Measurements from ENCODE around the gene ITGB4.
"Not testable (repeated sequence)": the region's sequence is repeated elsewhere in the genome, so short reads cannot be mapped to it uniquely, and the experiment has no call there.

The ITGB4 gene

DNA sequence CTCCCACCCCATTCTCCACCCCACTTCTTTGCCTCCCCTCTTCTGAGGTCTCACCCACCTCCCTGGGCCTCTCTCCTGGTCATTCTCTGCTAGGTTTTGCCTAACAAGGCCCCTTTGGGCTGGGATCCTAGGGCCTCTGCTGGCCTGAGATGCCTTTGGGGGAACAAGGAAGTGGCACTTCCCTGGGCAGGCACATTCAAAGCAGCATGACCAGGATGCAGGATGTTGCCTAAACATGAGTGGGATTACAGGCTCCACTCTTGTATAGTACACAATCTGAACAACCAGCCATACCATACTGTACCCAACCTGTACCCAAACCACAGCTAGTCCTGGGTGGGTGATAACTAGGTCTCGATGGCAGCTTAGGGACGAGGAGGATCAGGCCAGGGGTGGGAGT lies 34.7 kb downstream of the ITGB4 start:
- H3K9me3 ChIP-seq (replicated peaks in 1 of 11), result no peaks in the 10 kb centered on the region
- H3K9ac ChIP-seq, result peak overlapping the region; percentile 19 to 53 (median 40); a peak in 18 of 22 replicates
- H3K4me2 ChIP-seq, result peak overlapping the region; percentile 54 to 97 (median 91)
- H3K4me1 ChIP-seq, result peaks cover 34 to 42% (median 39%) of the 10 kb centered on the region in 10 experiments
- no peak overlapping the region for H3K4me3 ChIP-seq
- TF ChIP-seq Cebpa-rat (IDR thresholded peaks at IDR 0.05), result no peak
- H4K20me1 ChIP-seq, result no peaks in the 10 kb centered on the region
- peaks cover 8 to 24% (median 12%) of the 10 kb centered on the region in 11 experiments; a peak in 16 of 22 replicates for H3K36me3 ChIP-seq
- H3K27me3 ChIP-seq, result no peaks in the 10 kb centered on the region
- peak overlapping the region in 9 of 11 experiments; percentile 19 to 72 (median 46); a peak in 15 of 22 replicates for H3K27ac ChIP-seq

DNA sequence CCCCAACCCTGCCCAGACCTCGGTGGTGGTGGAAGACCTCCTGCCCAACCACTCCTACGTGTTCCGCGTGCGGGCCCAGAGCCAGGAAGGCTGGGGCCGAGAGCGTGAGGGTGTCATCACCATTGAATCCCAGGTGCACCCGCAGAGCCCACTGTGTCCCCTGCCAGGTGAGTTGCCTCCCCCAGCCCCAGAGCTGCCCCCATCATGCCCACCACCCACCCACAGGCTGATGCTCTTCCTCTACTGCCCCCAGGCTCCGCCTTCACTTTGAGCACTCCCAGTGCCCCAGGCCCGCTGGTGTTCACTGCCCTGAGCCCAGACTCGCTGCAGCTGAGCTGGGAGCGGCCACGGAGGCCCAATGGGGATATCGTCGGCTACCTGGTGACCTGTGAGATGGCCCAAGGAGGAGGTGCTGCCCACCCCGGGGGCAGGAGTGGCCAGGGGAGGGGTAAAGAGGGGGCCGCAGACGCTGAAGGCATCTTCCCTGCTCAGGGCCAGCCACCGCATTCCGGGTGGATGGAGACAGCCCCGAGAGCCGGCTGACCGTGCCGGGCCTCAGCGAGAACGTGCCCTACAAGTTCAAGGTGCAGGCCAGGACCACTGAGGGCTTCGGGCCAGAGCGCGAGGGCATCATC lies 35.3 kb downstream of the ITGB4 start:
- H3K27me3 ChIP-seq, result no peaks in the 10 kb centered on the region
- H3K27ac ChIP-seq, result peak overlapping the region in 8 of 11 experiments; percentile 23 to 72 (median 49); a peak in 13 of 22 replicates
- H3K9ac ChIP-seq, result peak overlapping the region in 9 of 11 experiments; percentile 28 to 53 (median 40); a peak in 13 of 22 replicates
- H3K4me1 ChIP-seq, result peaks cover 34 to 42% (median 39%) of the 10 kb centered on the region in 10 experiments
- peaks cover 8 to 24% (median 12%) of the 10 kb centered on the region in 11 experiments; a peak in 16 of 22 replicates for H3K36me3 ChIP-seq
- TF ChIP-seq Cebpa-rat (IDR thresholded peaks at IDR 0.05), result no peak
- no peaks in the 10 kb centered on the region for H4K20me1 ChIP-seq
- H3K4me3 ChIP-seq, result no peak overlapping the region
- no peaks in the 10 kb centered on the region for H3K9me3 ChIP-seq (replicated peaks in 1 of 11)
- H3K4me2 ChIP-seq, result peak overlapping the region; percentile 54 to 97 (median 91); a peak in 19 of 22 replicates

DNA sequence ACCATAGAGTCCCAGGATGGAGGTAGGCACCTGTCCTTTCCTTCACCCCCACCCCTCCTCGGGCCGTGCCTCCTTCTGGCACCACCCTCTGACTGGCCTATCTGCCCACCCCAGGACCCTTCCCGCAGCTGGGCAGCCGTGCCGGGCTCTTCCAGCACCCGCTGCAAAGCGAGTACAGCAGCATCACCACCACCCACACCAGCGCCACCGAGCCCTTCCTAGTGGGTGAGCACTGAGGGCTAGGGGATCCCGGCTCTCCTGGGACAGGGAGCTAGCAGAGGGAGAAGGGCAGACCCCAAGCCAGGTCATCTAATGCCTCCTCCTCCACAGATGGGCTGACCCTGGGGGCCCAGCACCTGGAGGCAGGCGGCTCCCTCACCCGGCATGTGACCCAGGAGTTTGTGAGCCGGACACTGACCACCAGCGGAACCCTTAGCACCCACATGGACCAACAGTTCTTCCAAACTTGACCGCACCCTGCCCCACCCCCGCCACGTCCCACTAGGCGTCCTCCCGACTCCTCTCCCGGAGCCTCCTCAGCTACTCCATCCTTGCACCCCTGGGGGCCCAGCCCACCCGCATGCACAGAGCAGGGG lies 35.9 kb downstream of the ITGB4 start:
- Histone ChIP-seq H3K4me3 (no peak overlapping the region), H3K4me2 (peak overlapping the region in 5 of 11 experiments; percentile 87 to 97 (median 91); a peak in 7 of 22 replicates), H4K20me1 (no peaks in the 10 kb centered on the region), H3K36me3 (peaks cover 8 to 28% (median 12%) of the 10 kb centered on the region in 11 experiments; a peak in 16 of 22 replicates), H3K27ac (peak overlapping the region in 4 of 11 experiments; percentile 23 to 72 (median 62); a peak in 2 of 22 replicates), H3K27me3 (no peaks in the 10 kb centered on the region), H3K9me3 (replicated peaks in 1 of 11) (no peaks in the 10 kb centered on the region), H3K9ac (peak overlapping the region in 3 of 11 experiments; percentile 24 to 46 (median 28); a peak in 1 of 22 replicates), H3K4me1 (peaks cover 34 to 42% (median 39%) of the 10 kb centered on the region in 10 experiments)
- no peak for TF ChIP-seq Cebpa-rat (IDR thresholded peaks at IDR 0.05)

DNA sequence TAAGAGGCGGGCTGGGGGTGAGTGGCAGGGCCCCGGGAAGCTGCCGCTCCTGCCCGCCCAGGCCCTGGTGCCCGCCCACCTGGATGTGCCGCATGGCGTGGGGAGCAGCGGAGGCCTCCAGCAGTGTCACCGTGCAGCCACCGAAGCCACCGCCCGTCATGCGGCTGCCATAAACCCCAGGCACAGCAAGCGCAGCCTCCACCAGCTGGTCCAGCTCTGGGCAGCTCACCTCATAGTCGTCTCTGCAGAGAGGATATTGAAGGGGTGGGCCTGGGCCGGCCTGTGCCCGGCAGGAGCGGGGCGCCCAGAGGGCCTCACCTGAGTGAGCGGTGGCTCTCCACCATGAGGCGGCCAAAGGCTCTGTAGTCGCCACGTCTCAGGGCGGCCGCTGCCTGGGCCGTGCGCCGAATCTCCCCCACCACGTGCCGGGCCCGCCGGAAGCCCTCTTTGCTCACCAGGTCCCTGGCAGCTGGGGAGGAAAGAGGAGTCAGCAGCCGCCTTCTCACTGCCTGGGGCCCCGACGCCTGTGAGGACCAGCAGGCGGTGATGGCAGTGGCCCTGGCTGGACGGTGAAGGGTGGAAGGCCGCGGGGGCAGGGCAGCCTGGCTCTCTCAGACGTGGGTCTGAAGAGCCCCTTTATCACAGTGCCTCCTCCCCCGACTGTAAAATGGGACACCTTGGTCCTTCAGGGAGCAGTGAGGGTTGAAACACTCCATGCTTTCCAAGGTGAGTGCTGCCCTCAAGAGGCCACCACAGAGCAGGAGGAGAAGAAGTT lies 37.1 kb downstream of the ITGB4 start:
- H3K27ac ChIP-seq, result no peak overlapping the region
- H3K36me3 ChIP-seq, result peaks cover 8 to 32% (median 12%) of the 10 kb centered on the region in 11 experiments; a peak in 16 of 22 replicates
- TF ChIP-seq Cebpa-rat (IDR thresholded peaks at IDR 0.05), result no peak
- H3K27me3 ChIP-seq, result no peaks in the 10 kb centered on the region
- H3K4me1 ChIP-seq, result peaks cover 35 to 45% (median 40%) of the 10 kb centered on the region in 10 experiments
- no peak overlapping the region for H3K9ac ChIP-seq
- no peak overlapping the region for H3K4me3 ChIP-seq
- no peaks in the 10 kb centered on the region for H4K20me1 ChIP-seq
- H3K4me2 ChIP-seq, result no peak overlapping the region
- H3K9me3 ChIP-seq (replicated peaks in 1 of 11), result no peaks in the 10 kb centered on the region

DNA sequence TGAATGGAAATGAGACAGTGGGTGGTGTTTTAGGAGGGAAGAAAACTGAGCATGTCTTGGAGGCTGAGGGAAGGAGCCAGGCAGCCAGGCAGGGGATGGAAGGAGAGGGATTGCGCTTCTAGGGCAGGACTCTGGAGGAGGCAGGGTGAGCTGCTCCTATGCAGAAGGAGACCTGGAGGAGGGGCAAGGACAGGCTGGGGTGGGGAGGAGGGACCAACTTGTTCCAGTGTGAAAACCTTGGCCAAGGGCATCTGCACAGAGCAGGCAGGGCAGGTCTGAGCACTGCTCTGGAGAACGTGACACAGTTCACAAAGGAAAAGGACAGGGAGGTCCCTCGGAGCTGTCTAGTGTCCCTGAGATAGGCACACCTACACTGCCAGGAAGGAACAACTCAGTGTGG lies 38.2 kb downstream of the ITGB4 start:
- Histone ChIP-seq H3K9ac (peak overlapping the region in 1 of 11 experiments; percentile 4; a peak in 1 of 22 replicates), H4K20me1 (no peaks in the 10 kb centered on the region), H3K9me3 (replicated peaks in 1 of 11) (no peaks in the 10 kb centered on the region), H3K4me3 (no peak overlapping the region), H3K27me3 (no peaks in the 10 kb centered on the region), H3K4me2 (no peak overlapping the region), H3K36me3 (peaks cover 8 to 32% (median 12%) of the 10 kb centered on the region in 11 experiments; a peak in 16 of 22 replicates), H3K27ac (no peak overlapping the region), H3K4me1 (peaks cover 36 to 48% (median 42%) of the 10 kb centered on the region in 10 experiments)
- no peak for TF ChIP-seq Cebpa-rat (IDR thresholded peaks at IDR 0.05)

DNA sequence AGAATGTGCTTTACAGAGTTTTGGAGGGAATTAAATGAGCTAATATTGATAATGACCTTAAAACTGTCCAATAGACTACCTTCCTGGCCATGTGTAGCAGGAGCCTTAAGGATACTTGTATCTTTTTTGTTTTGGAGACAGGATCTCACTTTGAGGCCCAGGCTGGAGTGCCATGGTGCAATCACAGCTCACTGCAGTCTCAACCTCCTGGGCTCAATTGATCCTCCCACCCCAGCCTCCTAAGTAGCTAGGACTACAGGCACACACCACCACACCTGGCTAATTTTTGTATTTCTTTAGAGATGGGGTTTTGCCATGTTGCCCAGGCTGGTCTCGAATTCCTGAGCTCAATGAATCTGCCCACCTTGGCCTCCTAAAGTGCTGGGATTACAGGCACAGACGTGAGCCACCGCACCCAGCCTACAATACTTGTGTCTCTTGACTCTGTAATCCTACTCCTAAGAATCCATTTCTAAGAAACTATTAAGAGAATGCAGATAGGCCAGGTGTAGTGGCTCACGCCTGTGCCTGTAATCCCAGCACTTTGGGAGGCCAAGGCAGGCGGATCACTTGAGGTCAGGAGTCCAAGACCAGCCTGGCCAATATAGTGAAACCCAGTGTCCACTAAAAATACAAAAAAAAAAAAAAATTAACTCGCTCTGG lies 38.9 kb downstream of the ITGB4 start:
- Histone ChIP-seq H3K4me1 (peaks cover 34 to 41% (median 37%) of the 10 kb centered on the region in 10 experiments), H3K9ac (peak overlapping the region in 1 of 11 experiments; percentile 4; a peak in 1 of 22 replicates), H3K36me3 (peaks cover 8 to 32% (median 12%) of the 10 kb centered on the region in 11 experiments; a peak in 16 of 22 replicates)
- H3K27me3 ChIP-seq; H3K4me3 ChIP-seq; H3K27ac ChIP-seq; H3K9me3 ChIP-seq (replicated peaks in 1 of 11); H3K4me2 ChIP-seq; H4K20me1 ChIP-seq: not testable (repeated sequence)

DNA sequence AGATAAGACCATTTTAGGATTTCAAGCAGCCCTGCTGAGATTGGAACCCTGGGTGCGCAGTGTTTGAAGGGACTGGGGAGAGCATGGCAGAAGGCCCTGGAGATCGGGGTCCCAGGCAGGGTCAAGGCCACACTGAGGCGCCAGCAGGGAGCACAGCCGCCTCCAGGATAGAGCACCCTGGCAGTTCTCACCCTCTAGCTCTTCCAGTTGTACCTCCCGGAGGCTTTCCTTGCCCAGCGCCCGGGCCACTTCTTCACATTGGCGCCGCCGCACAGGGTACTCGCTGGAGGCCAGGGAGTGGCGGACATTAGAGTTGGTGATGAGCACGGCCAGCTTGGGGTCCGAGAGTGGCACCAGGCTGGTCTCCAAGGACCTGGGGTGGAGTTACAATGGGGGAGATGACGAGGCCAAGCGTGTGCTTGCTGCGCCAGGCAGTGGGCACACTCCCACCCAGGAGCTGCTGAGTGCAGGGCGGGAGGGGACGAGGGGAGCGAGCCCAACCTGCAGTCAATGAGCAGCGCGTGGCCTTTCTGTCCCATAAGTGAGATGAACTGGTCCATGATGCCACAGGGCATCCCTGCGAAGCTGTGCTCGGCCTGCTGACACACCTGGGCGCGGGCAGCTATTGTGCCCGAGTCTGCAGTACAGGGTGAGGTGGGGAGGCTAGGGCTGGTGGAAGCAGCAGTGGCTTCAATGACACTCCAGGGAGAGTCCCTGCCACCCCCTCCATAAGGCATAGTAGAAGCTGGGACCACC lies 41.4 kb downstream of the ITGB4 start:
- Histone ChIP-seq H3K27ac (peak overlapping the region in 1 of 11 experiments; percentile 84; a peak in 1 of 22 replicates), H3K9ac (peak overlapping the region in 9 of 11 experiments; percentile 77 to 86 (median 82); a peak in 10 of 22 replicates), H3K4me3 (no peak overlapping the region), H4K20me1 (0 out of 22 replicates have a peak, but pooled peaks cover 0 to 4% (median 0%) of the 10 kb centered on the region in 11 experiments), H3K27me3 (no peaks in the 10 kb centered on the region), H3K36me3 (peaks cover 7 to 22% (median 11%) of the 10 kb centered on the region in 11 experiments; a peak in 16 of 22 replicates), H3K4me1 (peaks cover 18 to 33% (median 26%) of the 10 kb centered on the region in 10 experiments), H3K4me2 (peak overlapping the region; percentile 88 to 100 (median 98); a peak in 19 of 22 replicates), H3K9me3 (replicated peaks in 1 of 11) (no peaks in the 10 kb centered on the region)
- no peak for TF ChIP-seq Cebpa-rat (IDR thresholded peaks at IDR 0.05)
